HT-29 (cell line): Measurements from ENCODE around the gene FHIP2A. TPM values are rescaled to one million over a fixed set of nuclear protein-coding genes. Genes with fewer than 3 reads are reported as not detected.
"Not testable (repeated sequence)": the region's sequence is repeated elsewhere in the genome, so short reads cannot be mapped to it uniquely, and the experiment has no call there.

ENCODE experiments used
- DNase-seq: peaks from one replicate; pipeline ENCODE4 v3.0.0-alpha.2; 2015; ENCODE audit warnings: low spot score
- total RNA-seq: library from RNA; depleted of rRNA; stranded (reverse); fragments of >200 nt; shearing (Covaris generic); gene quantifications from 2 replicates; pipeline ENCODE4 v1.2.3, GENCODE V29; 2014; rRNA removed

The FHIP2A gene, protein sequence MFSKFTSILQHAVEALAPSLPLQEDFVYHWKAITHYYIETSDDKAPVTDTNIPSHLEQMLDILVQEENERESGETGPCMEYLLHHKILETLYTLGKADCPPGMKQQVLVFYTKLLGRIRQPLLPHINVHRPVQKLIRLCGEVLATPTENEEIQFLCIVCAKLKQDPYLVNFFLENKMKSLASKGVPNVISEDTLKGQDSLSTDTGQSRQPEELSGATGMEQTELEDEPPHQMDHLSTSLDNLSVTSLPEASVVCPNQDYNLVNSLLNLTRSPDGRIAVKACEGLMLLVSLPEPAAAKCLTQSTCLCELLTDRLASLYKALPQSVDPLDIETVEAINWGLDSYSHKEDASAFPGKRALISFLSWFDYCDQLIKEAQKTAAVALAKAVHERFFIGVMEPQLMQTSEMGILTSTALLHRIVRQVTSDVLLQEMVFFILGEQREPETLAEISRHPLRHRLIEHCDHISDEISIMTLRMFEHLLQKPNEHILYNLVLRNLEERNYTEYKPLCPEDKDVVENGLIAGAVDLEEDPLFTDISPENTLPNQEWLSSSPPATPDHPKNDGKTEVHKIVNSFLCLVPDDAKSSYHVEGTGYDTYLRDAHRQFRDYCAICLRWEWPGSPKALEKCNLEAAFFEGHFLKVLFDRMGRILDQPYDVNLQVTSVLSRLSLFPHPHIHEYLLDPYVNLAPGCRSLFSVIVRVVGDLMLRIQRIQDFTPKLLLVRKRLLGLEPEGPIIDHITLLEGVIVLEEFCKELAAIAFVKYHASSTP
- total RNA-seq: 1.6 and 3.0 TPM in 2 replicates

DNA sequence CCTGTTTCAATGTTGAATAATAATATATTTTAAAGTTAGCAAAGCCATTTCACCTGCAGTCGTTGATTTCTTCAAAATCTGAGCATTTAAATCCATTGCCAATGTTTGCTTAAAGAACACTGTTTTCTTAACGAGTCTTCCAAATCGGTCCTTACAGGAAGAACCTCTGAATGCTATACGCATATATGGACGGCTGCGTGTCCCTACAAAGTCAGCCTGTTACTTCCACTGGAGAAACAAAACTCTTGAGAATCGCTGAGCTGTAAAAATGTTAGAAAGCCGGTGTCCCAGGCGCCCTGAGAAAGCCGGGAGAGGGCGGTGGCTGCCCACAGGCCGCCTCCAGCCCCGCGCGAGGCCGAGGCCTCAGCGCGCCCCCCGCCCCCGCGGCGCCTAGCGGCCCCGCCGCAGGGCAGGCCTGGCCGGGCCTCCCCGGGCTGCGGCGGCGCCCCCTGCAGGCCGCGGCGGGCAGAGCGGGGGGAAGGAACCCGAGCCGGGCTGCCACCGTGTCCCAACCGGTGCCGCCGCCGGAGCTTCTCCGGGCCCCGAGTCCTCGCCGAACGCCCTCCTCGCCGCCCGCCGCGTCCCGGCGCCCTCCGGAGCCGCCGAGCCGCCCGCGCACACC lies at the start of gene FHIP2A:
FHIP2A (plus strand) TSS at position 488 of the 622 bp plus-strand sequence. CDS start 299 bp downstream, outside the sequence.
- peak; percentile 81 for DNase-seq

DNA sequence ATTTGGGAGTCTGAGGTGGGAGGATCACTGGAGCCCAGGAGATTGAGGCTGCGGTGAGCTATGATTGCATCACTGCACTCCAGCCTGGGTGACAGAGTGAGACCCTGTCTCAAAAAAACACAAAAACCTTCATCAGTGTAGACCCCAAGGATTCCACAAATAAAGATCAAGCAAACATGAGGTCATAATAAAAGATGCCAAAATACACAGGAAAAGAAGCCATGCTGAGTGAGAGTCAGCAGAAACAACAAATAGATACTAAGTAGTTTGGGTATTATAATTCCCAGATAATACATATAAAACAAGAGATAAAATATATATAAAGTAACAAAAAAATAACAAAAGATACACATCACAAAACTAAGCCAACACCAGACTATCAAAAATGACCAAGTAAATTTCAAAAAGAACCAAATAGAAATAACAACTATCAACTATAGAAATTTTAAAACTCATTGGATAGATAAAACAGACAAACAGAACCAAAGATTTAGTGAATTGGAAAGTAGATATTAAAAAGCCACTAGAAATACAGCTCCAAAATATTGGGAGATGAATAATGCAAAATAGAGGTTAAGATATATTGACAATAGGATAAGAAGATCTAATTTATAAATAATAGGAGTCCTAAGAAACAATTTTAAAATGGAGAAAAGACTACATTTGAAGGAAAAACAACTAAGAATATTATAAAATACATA lies 48.9 kb upstream of the FHIP2A start:
- DNase-seq: no peak

DNA sequence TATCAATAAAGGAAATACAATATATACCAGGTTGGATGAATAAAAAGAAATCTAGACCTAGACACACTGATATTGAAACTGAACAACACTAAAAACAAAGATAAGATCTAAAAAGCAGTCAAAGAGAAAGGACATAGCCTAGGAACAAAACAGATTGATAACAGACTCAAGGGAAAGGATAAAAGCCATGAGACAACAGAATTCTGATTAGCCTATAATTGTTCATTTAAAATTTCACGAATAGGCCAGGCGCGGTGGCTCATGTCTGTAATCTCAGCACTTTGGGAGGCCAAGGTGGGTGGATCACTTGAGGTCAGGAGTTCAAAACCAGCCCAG lies 48.4 kb upstream of the FHIP2A start:
- DNase-seq: no peak

DNA sequence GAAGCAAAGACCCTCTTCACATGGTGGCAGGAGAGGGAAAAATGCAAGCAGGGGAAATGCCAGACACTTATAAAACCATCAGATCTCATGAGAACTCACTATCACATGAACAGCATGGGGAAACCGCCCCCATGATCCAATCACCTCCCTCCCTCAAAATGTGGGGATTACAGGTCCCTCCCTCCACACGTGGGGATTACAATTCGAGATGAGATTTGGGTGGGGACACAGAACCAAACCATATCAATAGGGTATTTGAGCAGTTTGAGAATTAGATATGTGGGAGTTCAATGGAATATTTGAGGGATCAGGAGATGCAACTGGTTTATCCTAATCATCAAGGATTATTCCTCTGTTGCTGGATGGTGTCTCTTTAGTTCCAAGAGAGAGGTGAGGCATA lies 46.5 kb upstream of the FHIP2A start:
- DNase-seq: not testable (repeated sequence)

DNA sequence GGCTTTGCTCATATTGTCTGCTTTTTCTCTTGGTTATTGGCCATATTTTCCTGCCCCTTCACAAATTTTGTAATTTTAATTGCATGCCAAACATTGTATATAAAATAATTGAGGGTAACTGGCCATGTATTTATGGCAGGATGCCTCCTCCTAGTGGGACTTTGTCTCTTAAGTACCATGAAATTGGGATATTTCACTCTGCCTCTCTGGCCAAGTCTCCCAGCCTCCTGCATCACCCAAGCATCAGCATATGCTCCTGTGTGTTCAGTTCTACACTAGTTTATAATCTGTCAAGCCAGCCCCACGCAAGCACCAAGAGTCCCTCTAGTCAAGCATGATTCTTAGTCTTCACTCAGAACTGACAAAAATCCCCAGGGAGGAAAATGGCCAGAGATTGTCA lies 44.2 kb upstream of the FHIP2A start:
- DNase-seq: no peak

DNA sequence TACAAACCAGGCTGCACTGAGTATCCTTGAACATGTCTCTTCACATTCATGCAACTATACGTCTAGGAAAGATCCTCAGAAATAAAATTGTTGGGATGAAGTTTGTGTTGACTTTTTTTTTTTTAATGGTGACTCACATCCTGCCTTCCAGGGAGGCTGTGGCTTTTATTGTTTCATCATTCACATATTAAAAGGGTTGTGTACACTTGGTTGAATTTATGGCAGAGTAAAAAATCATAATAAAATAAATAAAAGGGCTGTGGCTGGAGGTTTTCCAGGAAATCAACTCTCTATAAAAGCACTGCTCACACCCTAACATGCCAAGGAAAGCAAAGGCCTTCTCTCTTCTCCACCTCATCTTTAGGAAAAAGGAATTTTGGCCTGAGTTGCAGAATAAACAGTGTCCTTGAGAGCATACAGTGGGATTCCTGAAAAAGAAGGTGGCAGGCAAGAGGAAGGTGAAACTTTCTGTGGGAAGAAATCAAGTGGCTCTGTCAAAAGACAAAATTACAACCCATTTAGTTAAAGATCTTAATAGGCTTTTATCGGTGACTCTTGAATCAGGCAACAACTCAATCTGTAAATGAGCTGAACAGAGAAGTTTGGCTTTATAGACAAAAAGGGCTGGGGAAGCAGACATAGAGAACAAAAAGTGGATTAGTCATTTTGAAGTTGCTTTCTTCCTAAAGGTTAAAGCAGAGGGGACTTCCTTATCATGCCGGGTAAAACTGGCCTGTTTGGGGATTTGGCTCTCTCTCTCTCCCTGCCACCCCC lies 41.6 kb upstream of the FHIP2A start:
- peak; percentile 90 for DNase-seq

DNA sequence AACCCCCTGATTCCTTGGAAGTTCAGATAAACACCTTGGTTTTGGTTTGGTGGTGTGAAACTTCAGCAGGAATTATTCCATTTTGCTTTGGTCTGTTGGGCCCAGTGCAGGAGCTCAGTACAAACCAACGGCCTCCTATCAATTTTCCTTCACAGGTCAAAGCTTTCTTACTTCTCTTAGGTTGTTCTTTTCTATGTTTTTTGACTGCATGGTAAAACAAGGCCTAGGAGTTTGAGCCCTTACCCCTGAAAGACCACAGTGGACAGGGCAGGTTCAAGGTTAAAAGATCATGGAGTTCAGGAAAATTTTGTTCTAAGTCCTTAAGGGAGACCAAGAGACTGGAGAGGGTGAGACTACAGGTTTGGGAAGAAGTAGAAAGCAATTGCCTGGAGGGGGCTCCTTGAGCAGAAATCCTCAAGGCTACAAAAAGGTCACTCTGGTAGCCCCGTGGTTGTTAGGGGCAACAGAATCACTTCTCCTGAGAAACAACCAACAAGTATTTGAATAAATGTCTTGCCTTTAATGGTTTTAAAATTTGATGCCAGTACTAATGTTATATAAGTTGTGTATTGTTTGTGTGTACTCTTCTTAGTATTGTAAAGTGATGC lies 40.9 kb upstream of the FHIP2A start:
- DNase-seq: peak; percentile 24

DNA sequence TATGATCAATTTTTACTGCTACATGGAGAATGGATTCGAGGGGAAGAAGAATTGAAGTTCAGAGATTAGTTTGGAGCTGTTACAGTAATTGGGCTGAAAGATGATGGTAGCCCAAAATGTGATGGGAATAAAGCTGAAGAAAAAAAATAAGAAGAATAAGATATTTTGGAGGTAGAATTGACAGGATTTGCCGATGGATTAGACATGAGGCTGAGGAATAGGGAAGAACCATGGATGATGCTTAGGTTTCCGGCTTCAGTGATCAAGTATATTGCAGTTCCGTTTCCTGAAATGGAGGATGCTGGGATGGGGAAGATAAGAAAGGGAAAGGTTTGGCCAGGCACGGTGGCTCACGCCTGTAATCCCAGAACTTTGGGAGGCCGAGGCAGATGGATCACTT lies 38.9 kb upstream of the FHIP2A start:
- DNase-seq: no peak

DNA sequence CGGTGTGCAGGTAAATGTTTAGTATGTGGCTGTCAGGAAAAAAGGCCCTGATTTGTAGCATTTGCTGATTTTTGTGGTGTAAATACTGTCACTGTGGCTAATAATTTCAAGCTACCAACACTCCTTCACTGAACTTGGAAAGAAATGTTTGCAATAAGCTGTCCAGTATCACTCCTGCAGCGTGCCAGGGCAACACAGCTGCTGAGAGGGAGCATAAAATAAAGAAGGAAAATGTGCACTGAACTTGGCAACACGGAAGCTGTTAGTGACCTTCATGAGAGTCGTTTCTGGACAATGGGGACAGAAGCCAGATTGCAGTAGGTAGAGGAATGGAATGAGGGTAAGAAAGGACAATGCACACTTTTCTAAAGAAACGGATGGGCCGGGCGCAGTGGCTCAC lies 37.9 kb upstream of the FHIP2A start:
- DNase-seq: no peak

DNA sequence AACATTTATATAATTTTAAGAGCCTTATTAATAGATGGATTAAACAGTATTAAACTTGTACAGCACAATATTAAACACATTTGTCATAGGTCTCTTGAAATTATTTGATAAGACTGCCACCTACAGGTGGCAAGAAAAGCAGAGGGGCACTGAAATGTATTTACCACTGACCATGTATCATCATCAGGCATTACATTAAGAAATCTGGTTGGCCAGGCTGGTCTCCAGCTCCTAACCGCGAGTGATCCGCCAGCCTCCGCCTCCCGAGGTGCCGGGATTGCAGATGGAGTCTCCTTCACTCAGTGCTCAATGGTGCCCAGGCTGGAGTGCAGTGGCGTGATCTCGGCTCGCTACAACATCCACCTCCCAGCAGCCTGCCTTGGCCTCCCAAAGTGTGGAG lies 35.1 kb upstream of the FHIP2A start:
- peak; percentile 65 for DNase-seq

DNA sequence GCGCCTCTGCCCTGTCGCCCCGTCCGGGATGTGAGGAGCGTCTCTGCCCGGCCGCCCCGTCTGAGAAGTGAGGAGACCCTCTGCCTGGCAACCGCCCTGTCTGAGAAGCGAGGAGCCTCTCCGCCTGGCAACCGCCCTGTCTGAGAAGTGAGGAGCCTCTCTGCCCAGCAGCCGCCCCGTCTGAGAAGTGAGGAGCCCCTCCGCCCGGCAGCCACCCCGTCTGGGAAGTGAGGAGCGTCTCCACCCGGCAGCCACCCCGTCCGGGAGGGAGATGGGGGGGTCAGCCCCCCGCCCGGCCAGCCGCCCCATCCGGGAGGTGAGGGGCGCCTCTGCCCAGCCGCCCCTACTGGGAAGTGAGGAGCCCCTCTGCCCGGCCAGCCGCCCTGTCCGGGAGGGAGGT lies 34.4 kb upstream of the FHIP2A start:
- DNase-seq: not testable (repeated sequence)

DNA sequence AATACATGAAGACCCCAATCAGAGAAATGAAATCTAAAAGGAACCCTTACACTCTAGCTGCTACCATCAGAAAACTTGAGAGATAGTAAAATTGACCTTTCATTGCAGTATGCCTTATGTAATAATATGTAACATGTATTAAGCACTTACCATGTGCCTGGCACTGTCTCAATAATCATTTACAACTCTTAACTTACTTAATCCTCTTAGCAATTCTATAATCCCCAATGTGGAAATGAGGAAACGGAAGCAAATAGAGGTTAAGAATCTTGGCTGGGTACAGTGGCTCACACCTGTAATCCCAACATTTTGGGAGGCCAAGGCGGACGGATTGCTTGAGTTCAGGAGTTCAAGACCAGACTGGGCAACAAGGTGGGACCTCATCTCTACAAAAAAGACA lies 29.8 kb upstream of the FHIP2A start:
- DNase-seq: no peak

DNA sequence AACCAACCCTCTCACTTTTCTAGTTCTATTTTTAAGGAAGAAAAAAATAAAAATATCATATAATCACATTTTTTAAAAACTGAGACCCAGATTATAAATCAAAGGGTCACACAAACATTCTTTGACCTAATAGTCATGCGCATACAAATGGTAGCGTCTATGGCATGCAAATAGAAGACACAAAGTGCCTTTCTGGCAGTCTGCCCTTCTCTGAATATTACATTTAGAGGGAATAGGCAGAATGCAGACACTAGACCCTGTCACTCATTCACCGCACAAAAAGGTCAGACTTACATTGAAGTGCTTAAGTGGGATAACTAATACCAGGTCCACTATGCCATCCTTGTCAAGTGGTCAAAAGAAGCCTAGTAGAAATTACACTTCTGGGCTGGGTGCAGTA lies 26.5 kb upstream of the FHIP2A start:
- no peak for DNase-seq

DNA sequence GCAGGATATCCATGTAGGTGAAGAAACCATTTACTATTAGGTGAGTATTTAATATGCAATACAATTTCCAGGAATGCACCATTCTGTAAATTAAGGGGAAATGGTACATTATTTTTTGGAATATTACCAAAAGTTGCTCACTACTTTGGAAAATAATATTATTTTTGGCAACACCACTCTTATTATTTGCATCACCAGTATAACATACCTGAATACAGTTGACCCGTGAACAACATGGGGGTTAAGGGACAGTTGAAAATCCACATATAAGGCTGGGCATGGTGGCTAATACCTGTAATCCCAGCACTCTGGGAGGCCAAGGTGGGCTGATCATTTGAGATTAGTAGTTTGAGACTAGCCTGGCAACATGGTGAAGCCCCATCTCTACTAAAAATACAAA lies 21.2 kb upstream of the FHIP2A start:
- no peak for DNase-seq

DNA sequence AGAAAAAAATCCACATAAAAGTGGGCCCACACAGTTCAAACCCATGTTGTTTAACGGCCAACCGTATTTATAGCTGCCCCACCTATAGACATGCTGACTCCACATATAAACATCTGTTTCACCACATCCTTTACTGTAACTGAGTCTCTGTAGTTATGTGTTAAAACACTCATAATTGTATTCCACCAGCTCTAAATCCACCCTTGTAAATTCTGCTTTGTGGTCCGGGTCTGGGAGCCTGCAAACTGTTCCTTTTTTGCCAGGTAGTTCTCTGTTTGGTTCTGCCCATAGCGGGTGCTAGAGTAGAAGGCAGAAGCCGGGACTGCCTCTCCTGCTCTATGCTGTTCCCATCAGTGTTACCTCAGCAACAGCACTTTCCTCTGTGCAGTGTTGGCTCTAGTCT lies 20.2 kb upstream of the FHIP2A start:
- no peak for DNase-seq

DNA sequence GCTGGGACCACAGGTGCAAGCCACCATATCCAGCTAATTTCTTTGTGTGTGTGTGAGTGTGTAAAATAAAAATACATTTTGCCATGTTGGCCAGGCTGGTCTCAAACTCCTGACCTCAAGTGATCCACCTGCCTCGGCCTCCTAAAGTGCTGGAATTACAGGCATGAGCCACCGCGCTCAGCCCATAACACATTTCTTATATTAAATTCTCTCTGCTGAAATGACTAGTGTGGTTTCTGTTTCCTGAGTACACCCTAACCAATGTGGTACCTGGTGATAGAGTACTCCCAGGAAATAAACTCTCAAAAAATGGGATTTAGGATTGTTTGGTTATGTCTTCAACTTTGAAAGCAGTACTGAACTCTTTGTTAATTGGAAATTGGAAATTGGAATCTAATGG lies 19.4 kb upstream of the FHIP2A start:
- DNase-seq: no peak

DNA sequence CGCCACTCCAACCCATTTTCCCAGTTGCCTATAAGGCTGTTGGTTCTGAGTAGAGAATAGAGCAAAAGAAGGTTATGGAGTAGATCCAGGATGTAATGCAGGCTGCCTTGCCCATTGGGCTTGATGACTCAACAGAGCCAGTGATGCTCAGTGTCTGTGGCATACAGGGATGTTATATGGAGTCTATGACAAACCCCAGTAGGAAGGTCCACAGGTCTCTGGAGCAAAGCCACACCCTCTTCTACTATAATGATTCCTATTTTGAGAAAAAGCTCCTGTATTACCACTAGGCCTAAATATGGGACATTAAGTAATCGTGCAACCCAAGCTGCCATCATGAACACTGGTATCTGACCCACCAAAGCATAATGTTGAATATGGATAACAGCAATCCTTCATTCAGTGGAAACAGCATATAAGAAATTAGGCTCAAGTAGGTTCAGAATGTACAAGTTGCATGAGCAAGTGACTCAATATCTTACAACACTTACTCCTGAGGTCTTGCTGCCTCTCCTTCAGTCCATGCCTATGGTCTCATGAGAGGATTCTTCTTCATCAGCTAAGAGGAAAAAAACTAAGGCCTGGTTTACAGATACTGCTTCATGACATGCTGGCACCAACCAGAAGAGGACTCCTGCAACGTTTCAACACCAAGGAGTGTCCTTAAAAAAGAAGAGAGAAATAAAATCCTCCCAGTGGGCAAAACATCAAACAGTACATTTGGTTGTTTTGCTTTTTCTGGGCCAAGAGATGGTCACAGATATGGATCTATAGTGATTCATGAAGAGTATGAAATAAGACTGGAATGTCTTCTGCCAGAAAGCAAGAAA lies 14.8 kb upstream of the FHIP2A start:
- DNase-seq: no peak

DNA sequence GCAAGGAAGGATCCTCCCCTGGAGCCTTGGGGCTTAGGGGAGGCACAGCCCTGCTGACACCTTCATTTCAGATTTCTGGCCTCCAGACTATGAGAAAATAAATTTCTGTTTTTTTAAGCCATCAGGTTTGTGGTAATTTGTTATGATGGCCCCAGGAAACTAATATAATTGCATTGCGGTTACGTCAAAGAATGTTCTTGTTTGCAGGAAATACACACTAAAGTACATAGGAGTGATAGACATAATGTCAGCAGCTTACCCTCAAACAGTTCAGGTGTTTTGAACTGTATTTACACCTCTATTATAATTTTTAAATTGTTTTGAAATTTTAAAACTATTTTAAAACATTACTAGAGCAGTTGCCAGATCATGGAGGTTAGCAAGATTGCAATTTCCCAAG lies 12.6 kb upstream of the FHIP2A start:
- DNase-seq: no peak

DNA sequence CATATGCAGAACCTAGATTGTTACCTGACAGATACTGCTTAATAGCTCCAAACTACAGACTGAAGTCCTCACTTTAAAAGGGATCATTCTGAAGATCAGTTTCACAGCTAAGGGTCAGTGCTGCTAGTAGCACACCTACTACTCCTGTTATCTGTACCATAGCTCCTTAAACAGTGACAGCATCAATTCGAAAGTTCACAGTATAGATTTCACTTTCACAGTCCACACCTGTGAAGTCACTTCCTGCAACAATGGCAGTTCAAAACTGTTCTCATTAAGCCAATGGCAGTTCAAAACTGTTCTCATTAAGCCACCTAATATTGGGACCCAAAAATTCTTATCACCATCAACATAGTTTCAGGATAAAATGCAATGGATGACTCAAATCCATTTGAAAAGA lies 10.7 kb upstream of the FHIP2A start:
- DNase-seq: no peak

DNA sequence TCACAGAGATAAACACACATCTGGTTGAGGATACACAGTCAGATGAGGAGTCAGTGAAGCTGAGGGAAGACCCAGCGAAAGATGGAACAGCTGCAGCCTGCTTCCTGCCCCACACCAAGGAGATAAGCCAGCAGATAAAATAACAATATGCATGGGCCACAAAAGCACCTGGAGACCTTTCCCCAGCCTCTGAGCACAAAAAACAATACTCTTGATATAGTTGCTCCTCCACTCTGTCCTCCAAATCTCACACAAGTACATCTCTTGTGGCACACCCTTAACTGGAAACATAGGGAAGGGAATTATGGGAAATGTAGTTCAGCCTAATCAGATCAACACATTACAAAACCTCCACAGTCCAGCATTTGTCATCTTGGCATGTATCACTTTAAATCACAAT lies 9.7 kb upstream of the FHIP2A start:
- no peak for DNase-seq
